ENCODE measurements around the gene RPL3. TPM values are rescaled to one million over a fixed set of nuclear protein-coding genes. Genes with fewer than 3 reads are reported as not detected.

The RPL3 gene
- total RNA-seq, 1 experiment from 2014 or later, result 2,830 TPM

DNA sequence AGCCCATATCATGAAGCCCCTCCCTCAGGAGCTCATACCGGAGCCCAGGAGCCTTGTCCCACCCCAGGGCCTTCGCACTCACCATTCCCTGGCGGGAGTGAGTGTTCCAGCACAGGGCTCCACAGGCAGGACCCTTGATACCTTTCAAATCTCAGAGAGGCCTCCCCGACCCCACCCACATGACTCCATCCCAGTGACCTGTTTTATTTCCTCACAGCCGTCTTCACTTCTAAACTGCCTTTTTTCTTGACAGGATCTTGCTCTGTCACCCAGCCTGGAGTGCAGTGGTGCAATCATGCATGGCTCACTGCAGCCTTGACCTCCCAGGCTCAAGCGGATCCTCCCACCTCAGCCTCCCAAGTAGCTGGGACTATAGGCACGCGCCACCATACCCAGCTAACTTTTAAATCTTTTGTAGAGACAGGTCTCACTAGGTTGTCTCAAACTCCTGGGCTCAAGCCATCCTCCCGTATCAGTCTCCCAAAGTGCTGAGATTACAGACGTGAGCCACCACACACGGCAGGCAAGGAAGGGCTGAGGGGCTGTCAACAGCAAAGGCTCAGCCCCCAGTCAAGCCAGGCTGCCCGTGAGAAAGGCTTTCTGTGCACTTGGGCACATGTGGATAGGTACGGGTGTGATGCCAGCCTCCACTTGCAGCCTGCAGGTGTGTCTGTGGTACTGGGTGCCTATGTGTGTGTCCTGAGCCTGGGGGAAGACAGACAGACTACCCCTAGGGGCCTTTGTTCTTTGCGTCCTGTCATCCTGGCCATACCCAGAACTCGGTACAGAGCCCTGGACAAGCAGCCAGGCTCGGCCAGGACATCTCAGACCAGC is 9.3 kb downstream of the RPL3 start:
- Histone ChIP-seq H3K27ac (ENCODE audit: insufficient read length, low read depth, low read length) (no peak overlapping the region), H4K5ac (ENCODE audit: insufficient read length, low read depth, low read length) (no peak overlapping the region), H3K27me3 (ENCODE audit: insufficient read depth, low read length) (no peaks in the 10 kb centered on the region), H2BK5ac (ENCODE audit: insufficient read length, low read length) (no peak overlapping the region), H2BK120ac (ENCODE audit: low read depth, low read length, poor library complexity, severe bottlenecking) (no peak overlapping the region), H3K9me3 (ENCODE audit: control insufficient read depth, low read depth, low read length) (no peaks in the 10 kb centered on the region), H4K8ac (replicated peaks; ENCODE audit: insufficient read length, low read depth, low read length) (no peak overlapping the region), H2BK12ac (ENCODE audit: insufficient read length, low read depth, low read length) (no peak overlapping the region), H3K4me2 (ENCODE audit: insufficient read depth, insufficient read length, low read length) (no peak overlapping the region), H2BK15ac (ENCODE audit: low read depth, low read length) (no peak overlapping the region), H3K4me1 (ENCODE audit: insufficient read depth, low read length) (peaks cover 2% of the 10 kb centered on the region; the same call in 1 of the 2 replicates), H2AK5ac (ENCODE audit: insufficient read length, low read length) (no peak overlapping the region), H3K18ac (ENCODE audit: insufficient read length, low read depth, low read length) (no peak overlapping the region), H3K14ac (ENCODE audit: insufficient read depth, low read length) (no peak overlapping the region), H3K56ac (ENCODE audit: insufficient read length, low read depth, low read length) (no peak overlapping the region), H3K4ac (ENCODE audit: low read depth, low read length) (no peak overlapping the region), H4K91ac (ENCODE audit: insufficient read length, low read depth, low read length) (no peak overlapping the region), H3K23ac (ENCODE audit: insufficient read length, low read depth, low read length) (no peak overlapping the region), H4K20me1 (ENCODE audit: control insufficient read depth, insufficient read depth, insufficient read length) (peaks cover 7% of the 10 kb centered on the region), H3K23me2 (ENCODE audit: insufficient read length, low read depth, low read length, poor library complexity, severe bottlenecking) (no peaks in the 10 kb centered on the region), H3T11ph (ENCODE audit: low read length) (no peak overlapping the region), H3K79me1 (ENCODE audit: insufficient read depth, low read depth, low read length, poor library complexity, severe bottlenecking) (no peaks in the 10 kb centered on the region), H3K79me2 (ENCODE audit: insufficient read depth, low read length) (no peaks in the 10 kb centered on the region), H3K9ac (ENCODE audit: extremely low read depth, insufficient read length, low read length) (no peak overlapping the region), H2BK20ac (ENCODE audit: low read depth, low read length, poor library complexity, severe bottlenecking) (no peak overlapping the region), H2AFZ (ENCODE audit: low read length) (no peak overlapping the region)
- TF ChIP-seq, protein P1, sequence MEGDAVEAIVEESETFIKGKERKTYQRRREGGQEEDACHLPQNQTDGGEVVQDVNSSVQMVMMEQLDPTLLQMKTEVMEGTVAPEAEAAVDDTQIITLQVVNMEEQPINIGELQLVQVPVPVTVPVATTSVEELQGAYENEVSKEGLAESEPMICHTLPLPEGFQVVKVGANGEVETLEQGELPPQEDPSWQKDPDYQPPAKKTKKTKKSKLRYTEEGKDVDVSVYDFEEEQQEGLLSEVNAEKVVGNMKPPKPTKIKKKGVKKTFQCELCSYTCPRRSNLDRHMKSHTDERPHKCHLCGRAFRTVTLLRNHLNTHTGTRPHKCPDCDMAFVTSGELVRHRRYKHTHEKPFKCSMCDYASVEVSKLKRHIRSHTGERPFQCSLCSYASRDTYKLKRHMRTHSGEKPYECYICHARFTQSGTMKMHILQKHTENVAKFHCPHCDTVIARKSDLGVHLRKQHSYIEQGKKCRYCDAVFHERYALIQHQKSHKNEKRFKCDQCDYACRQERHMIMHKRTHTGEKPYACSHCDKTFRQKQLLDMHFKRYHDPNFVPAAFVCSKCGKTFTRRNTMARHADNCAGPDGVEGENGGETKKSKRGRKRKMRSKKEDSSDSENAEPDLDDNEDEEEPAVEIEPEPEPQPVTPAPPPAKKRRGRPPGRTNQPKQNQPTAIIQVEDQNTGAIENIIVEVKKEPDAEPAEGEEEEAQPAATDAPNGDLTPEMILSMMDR (conservative IDR thresholded peaks at IDR 0.05), result no peak
- H3K9me3 Mint-ChIP-seq, result no peaks in the 10 kb centered on the region
- peak overlapping the region; percentile 82 to 97 (median 94) for H3K27ac Mint-ChIP-seq
- DNase-seq, result no peak
- H3K4me3 Mint-ChIP-seq, result peak overlapping the region in 1 of 2 experiments; percentile 69; a peak in 1 of 5 replicates
- H3K36me3 Mint-ChIP-seq (ENCODE audit: insufficient read depth in 1 of 3, low read depth in 3 of 3), result peaks cover 51 to 88% (median 63%) of the 10 kb centered on the region in 3 experiments
- peaks cover 11% of the 10 kb centered on the region; the same call in 1 of the 2 replicates for H3K27me3 Mint-ChIP-seq (ENCODE audit: low read depth)
- peaks cover 32 to 39% of the 10 kb centered on the region in 2 experiments for H3K4me1 Mint-ChIP-seq
- no CpG with 5 or more reads among the region's 16 CpGs for WGBS (ENCODE audit: extremely low coverage, insufficient read length, low lambda C conversion rate)
